Posterior cingulate gyrus (tissue), 11 donors: Measurements from ENCODE around the gene PTPRN2.
A peak's percentile ranks its signal among the peaks of the same experiment; 100 is the strongest.
"Not testable (repeated sequence)": the region's sequence is repeated elsewhere in the genome, so short reads cannot be mapped to it uniquely, and the experiment has no call there.

Experiments used
- DNase-seq, 10 donors: peaks; one replicate each; pipeline versions ENCODE4 v3.0.0 to v3.0.0-alpha.2; 2020 to 2021; ENCODE audit warnings: mixed read lengths in 3 of 10
- intact Hi-C: fragments of 100-400 bp; cut with DNase I; formaldehyde crosslinking; loops from one replicate; pipeline ENCODE4 v1.15.1; 2023

PTPRN2 gene

GRCh38 chr7:157897681-157898080 is 689.9 kb downstream of the PTPRN2 start:
- intact Hi-C loops = no loop called here
- DNase-seq = peak in 4 of 10 donors; percentile 27 to 84 (median 77)

GRCh38 chr7:157896774-157897555 is 690.7 kb downstream of the PTPRN2 start:
- intact Hi-C loops = no loop called here
- peak in 4 of 10 donors; percentile 4 to 73 (median 47) for DNase-seq

DNA sequence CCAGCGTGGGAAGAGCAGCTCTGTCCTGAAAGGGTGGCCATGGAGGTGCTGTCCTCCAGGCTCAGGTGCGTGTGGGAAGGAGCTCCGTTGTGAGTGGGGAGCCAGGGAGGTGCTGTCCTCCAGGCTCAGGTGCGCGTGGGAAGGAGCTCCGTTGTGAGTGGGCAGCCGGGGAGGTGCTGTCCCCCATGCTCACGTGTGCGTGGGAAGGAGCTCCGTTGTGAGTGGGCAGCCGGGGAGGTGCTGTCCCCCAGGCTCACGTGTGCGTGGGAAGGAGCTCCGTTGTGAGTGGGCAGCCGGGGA is 691.3 kb downstream of the PTPRN2 start:
- intact Hi-C loops = not testable (repeated sequence)
- DNase-seq = peak in 2 of 10 donors; percentile 23 to 55

DNA sequence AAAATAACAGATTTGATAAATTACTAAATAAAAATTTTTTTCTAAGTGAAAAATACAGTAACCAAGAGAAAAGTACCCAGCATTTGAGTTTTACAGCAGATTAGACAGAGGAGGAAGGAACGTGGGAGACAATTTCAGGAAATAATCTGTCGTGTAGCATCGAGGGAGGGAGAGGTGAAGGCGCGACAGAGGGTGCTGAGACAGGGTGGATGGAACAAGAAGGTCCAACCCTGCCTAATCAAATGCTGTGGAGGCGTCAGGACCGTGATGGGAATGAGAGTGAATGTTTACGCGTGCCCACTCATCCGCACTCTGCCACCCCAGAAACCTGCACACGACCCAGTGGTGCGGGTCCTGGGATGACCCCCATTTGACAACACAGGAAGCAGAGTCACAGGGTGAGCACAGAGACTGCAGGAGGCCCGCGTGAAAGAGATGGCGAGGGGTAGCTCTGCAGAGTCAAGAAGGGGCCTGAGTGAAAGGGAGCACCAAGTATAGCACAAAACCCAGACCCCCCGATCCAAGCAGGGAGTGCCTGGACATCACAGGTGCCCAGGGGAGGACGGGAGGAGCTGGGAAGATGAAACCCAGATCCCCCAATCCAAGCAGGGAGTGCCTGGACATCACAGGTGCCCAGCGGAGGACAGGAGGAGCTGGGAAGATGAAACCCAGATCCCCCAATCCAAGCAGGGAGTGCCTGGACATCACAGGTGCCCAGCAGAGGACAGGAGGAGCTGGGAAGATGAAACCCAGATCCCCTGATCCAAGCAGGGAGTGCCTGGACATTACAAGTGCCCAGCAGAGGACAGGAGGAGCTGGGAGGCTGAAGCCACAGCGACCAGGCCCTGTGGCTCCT is 691.9 kb downstream of the PTPRN2 start:
- intact Hi-C loops = no loop called here
- peak in 5 of 10 donors; percentile 1 to 67 (median 14) for DNase-seq

DNA sequence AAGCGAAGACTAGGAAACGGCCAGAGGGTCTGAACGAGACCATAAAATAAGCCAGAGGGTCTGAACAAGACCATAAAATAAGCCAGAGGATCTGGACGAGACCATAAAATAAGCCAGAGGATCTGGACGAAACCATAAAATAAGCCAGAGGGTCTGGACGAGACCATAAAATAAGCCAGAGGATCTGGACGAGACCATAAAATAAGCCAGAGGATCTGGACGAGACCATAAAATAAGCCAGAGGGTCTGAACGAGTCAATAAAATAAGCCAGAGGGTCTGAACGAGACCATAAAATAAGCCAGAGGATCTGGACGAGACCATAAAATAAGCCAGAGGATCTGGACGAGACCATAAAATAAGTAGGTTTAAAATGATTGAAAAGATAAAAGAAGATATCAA is 692.5 kb downstream of the PTPRN2 start:
- DNase-seq, intact Hi-C loops: not testable (repeated sequence)

GRCh38 chr7:157893535-157894044 is 694.0 kb downstream of the PTPRN2 start:
- peak in 3 of 10 donors; percentile 4 to 55 (median 20) for DNase-seq
- intact Hi-C loops = no loop called here

GRCh38 chr7:157892751-157893523 is 694.7 kb downstream of the PTPRN2 start:
- peak in 2 of 10 donors; percentile 16 to 24 for DNase-seq
- intact Hi-C loops = no loop called here

GRCh38 chr7:157890921-157891401 is 696.7 kb downstream of the PTPRN2 start:
- intact Hi-C loops = no loop called here
- peak in 2 of 10 donors; percentile 9 to 30 for DNase-seq

DNA sequence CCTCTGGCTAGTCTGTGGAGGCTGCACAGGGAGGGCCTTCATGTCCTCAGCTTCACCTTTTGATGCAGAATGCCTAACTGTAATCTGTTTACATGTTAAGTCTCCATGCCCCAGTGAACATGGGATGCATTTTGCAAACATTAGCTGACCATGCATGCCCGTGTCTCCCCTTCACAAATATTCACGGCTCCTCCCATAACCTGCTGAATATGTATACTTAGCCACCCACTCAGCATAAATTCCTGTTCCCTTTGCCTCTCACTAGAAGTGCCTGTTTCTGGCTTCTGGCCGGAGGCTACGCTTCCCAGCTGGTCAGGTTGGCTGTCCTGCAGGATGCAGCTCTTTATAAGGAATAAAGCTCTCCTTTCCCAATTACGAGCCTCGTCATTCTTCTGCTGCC is 698.1 kb downstream of the PTPRN2 start:
- intact Hi-C loops = no loop called here
- peak in 2 of 10 donors; percentile 8 to 41 for DNase-seq

- intact Hi-C loops = no loop called here
- DNase-seq = peak in 2 of 10 donors; percentile 22 to 28
Measured at GRCh38 chr7:157888579-157888978, 699.0 kb downstream of the PTPRN2 start.

DNA sequence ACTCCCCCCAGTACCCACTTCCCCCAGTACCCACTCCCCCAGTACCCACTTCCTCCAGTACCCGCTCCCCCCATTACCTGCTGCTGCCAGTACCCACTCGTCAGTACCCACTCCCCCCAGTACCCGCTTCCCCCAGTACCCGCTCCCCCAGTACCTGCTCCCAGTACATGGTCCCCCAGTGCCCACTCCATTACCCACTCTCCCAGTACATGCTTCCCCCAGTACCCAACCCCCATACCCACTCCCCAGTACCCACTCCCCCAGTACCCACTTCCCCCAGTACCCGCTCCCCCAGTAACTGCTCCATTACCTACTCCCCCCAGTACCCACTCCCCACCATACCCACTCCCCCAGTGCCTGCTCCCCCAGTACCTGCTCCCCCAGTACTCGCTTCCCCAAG is 700.2 kb downstream of the PTPRN2 start:
- intact Hi-C loops = no loop called here
- DNase-seq = peak in 2 of 10 donors; percentile 7 to 9

DNA sequence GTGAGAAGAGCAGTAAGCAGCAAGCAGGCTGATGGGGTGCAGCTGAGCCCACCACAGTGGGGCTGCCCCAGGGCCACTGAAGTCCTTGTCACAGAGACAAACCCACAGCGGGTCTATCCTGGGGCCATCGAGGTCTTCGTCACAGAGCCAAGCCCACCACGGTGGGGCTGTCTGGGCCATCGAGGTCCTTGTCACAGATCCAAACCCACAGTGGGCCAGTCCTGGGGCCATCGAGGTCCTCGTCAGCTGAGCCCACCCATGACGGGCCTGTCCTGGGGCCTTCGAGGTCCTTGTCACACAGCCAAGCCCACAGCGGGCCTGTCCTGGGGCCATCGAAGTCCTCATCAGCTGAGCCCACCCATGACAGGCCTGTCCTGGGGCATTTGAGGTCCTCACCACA is 700.9 kb downstream of the PTPRN2 start:
- DNase-seq = peak in 3 of 10 donors; percentile 15 to 59 (median 55)
- intact Hi-C loops = no loop called here

- intact Hi-C loops = no loop called here
- peak in 1 of 10 donors; percentile 36 for DNase-seq
Measured at GRCh38 chr7:157886266-157886665, 701.4 kb downstream of the PTPRN2 start.

GRCh38 chr7:157885140-157885539 is 702.5 kb downstream of the PTPRN2 start:
- intact Hi-C loops = no loop called here

DNA sequence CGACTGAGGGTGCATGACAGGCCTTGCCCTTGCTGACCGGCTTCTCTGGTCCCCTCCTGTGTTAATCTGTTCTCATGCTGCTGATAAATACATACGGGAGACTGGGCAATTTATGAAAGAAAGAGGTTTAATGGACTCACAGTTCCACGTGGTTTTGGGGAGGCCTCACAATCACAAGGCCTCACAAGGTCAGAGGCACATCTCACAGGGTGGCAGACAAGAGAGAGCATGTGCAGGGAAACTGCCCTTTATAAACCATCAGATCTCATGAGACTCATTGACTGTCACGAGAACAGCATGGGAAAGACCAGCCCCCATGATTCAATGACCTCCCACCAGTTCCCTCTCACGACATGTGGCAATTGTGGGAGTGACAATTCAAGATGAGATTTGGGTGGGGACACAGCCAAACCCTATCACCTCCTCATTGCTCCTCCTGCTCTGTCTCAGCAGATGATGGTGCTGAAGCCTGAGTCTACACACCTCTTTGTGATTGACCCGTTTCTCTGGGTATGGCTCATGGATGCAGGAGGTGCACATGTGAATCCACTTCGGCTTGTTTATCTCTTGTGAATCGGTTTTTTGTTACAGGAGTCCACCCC is 703.1 kb downstream of the PTPRN2 start:
- intact Hi-C loops = no loop called here
- DNase-seq = peak in 2 of 10 donors; percentile 3 to 12

More at GRCh38 chr7:157885140-157885539, 702.5 kb downstream of the PTPRN2 start:
- DNase-seq = peak in 3 of 10 donors; percentile 17 to 70 (median 50)

GRCh38 chr7:157881048-157881771 is 706.4 kb downstream of the PTPRN2 start:
- DNase-seq = peak in 1 of 10 donors; percentile 18
- intact Hi-C loops = no loop called here

DNA sequence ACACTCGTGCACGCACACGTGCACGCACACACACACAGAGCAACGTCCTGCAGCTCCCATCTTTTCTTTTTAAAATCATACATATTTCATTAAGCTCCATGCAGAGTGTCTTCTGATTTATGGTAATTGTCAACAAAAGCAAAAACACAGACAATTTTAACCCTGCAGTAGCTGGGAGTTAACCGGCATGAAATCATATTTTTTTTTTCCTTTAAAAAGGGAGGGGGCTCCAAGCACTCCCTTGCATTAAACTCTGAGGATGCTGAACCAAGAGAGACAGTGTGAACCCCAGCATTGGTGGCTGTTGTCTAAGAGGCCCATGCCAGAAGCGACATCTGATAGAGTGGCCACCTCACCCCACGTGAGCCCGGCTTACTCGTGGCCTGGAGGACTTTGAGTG is 708.2 kb downstream of the PTPRN2 start:
- intact Hi-C loops = no loop called here
- peak in 2 of 10 donors; percentile 9 to 30 for DNase-seq

GRCh38 chr7:157877298-157878090 is 710.1 kb downstream of the PTPRN2 start:
- DNase-seq = peak in 3 of 10 donors; percentile 24 to 71 (median 63)
- intact Hi-C loops = loop anchor here (2.0 kb wide), 1 partner anchor 445 kb away; no protein-coding TSS in a partner anchor
